Vagina (tissue), 2 donors: ENCODE measurements around the gene VPS4B. TPM values are rescaled to one million over a fixed set of nuclear protein-coding genes. Genes with fewer than 3 reads are reported as not detected.

Experiments
- DNase-seq, 2 donors: peaks; one replicate each; pipeline ENCODE4 v3.0.0-alpha.2; 2017; ENCODE audit errors: extremely low spot score in 2 of 2
- H3K27ac ChIP-seq: fragments of 200-600 bp; sonication (generic); one replicate; pipeline ENCODE4 v1.5.1; 2019
- H3K27me3 ChIP-seq: fragments of 200-600 bp; sonication (generic); one replicate; pipeline ENCODE4 v1.5.1; 2019
- H3K36me3 ChIP-seq, 2 donors: fragments of 200-600 bp; sonication (generic); one replicate each; pipeline ENCODE4 v1.5.1; 2017 to 2019
- H3K4me1 ChIP-seq: fragments of 200-600 bp; sonication (generic); one replicate; pipeline ENCODE4 v1.5.1; 2019
- H3K4me3 ChIP-seq, 2 donors: fragments of 200-600 bp; sonication (generic); 1 replicate in 1 of 2; 2 replicates in 1 of 2; pipeline ENCODE4 v1.5.1; 2016 to 2019
- H3K9me3 ChIP-seq: fragments of 200-600 bp; sonication (generic); one replicate; pipeline ENCODE4 v1.5.1; 2019
- POLR2A ChIP-seq, 2 donors: fragments of 450-650 bp; IDR thresholded peaks; one replicate each; pipeline ENCODE4 v1.6.1; 2017; ENCODE audit warnings: antibody characterized with exemption in 2 of 2, mild to moderate bottlenecking in 2 of 2, moderate library complexity in 2 of 2
- POLR2AphosphoS5 ChIP-seq, 2 donors: sonication (generic); formaldehyde crosslinking; IDR thresholded peaks; one replicate each; pipeline ENCODE4 v1.9.0; 2017; ENCODE audit warnings: antibody characterized with exemption in 2 of 2, mild to moderate bottlenecking in 2 of 2, low read depth in 1 of 2; ENCODE audit not compliant: insufficient read depth in 1 of 2
- intact Hi-C: fragments of 100-400 bp; cut with DNase I; formaldehyde crosslinking; loops from one replicate; pipeline ENCODE4 v1.15.1; 2023
- total RNA-seq: library from RNA; depleted of rRNA; stranded (reverse); fragments of >200 nt; gene quantifications from one replicate; pipeline ENCODE4 v1.2.3, GENCODE V29; 2016
- TF ChIP-seq, protein P1 (sequence below), 3 experiments: fragments of 450-650 bp in 2 of 3; fragments of 200-600 bp in 1 of 3; sonication (generic) in 1 of 3; IDR thresholded peaks; one replicate each; pipeline ENCODE4 v1.5.1; 2017 to 2019; ENCODE audit warnings: antibody characterized with exemption in 3 of 3, mild to moderate bottlenecking in 2 of 3, moderate library complexity in 2 of 3

The VPS4B gene
- total RNA-seq, 1 donor from 2014 or later: 30.7 TPM

DNA sequence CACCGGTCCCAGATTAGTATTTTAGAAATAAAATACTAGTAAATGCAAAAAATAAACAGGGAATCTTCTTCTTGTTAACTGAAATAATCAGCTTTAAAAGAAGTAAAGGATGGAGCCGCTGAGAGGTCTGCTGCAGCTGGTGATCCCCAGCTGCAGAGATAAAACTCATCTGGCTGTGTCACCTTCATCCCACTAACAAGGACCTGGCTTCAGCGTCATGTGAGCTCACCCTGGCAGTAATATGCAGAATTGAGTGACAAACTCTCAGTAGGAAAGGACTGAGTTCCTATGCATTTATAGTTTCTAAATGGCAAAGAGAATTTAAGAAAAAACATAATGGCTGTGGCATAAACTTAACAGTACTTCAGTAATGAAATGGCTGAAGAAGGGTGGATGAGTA lies 27.3 kb downstream of the VPS4B start:
- no peaks in the 10 kb centered on the region for H3K9me3 ChIP-seq
- H3K4me1 ChIP-seq: no peaks in the 10 kb centered on the region
- H3K4me3 ChIP-seq: no peak overlapping the region
- no peak overlapping the region for H3K27ac ChIP-seq
- H3K36me3 ChIP-seq: peaks cover 0 to 71% of the 10 kb centered on the region in 2 donors
- H3K27me3 ChIP-seq: no peaks in the 10 kb centered on the region
- intact Hi-C loops: no loop called here
- DNase-seq: no peak
- TF ChIP-seq POLR2AphosphoS5 (IDR thresholded peaks at IDR 0.05; ENCODE audit: insufficient read depth in 1 of 2, low read depth in 1 of 2) (no peak), POLR2A (IDR thresholded peaks at IDR 0.05) (no peak)

DNA sequence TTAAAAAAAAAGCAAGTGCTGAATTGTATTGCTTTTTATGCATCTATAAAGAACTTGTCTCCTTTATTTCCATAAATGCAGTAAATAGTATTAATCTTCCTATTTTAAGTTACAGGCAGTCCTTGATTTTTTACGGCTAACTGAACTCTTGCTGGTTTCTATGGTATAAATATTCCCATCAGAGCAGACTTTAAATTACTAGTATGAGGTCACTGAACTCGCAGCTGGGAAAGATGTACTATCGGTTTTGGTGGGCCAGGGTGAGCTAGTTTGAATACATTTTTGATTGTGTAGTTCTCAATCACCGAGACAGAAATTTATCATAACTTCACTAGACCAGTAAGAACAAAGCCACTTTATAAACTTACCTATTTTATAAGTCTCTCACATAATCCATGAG lies 34.4 kb downstream of the VPS4B start:
- peaks cover 0 to 21% of the 10 kb centered on the region in 2 donors for H3K36me3 ChIP-seq

DNA sequence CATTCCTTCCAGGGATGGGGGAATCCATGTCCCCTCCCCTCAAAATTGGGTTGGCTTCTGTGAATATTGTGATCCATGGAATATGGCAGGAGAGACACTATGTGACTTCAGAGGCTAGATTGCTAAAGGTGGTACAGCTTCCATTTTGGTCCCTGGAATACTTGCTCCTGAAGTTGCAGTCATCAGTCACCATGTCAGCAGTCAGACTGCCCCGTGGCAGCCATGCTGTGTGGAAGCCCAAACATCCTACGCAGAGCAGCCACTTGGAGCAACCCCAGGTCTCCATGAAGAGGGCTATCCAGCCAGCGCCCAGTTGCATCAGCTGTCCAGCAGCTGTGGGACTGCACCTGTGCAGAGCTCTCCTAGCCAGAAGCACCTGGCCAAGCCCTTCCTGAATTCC lies 39.4 kb downstream of the VPS4B start:
- no peak overlapping the region for H3K27ac ChIP-seq
- intact Hi-C loops: no loop called here
- no peak for DNase-seq
- TF ChIP-seq POLR2A (IDR thresholded peaks at IDR 0.05) (no peak), POLR2AphosphoS5 (IDR thresholded peaks at IDR 0.05; ENCODE audit: insufficient read depth in 1 of 2, low read depth in 1 of 2) (no peak)
- TF ChIP-seq, protein P1, sequence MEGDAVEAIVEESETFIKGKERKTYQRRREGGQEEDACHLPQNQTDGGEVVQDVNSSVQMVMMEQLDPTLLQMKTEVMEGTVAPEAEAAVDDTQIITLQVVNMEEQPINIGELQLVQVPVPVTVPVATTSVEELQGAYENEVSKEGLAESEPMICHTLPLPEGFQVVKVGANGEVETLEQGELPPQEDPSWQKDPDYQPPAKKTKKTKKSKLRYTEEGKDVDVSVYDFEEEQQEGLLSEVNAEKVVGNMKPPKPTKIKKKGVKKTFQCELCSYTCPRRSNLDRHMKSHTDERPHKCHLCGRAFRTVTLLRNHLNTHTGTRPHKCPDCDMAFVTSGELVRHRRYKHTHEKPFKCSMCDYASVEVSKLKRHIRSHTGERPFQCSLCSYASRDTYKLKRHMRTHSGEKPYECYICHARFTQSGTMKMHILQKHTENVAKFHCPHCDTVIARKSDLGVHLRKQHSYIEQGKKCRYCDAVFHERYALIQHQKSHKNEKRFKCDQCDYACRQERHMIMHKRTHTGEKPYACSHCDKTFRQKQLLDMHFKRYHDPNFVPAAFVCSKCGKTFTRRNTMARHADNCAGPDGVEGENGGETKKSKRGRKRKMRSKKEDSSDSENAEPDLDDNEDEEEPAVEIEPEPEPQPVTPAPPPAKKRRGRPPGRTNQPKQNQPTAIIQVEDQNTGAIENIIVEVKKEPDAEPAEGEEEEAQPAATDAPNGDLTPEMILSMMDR (IDR thresholded peaks at IDR 0.05): no peak
- no peaks in the 10 kb centered on the region for H3K4me1 ChIP-seq
- H3K9me3 ChIP-seq: no peaks in the 10 kb centered on the region
- no peaks in the 10 kb centered on the region for H3K36me3 ChIP-seq
- H3K4me3 ChIP-seq: no peak overlapping the region
- H3K27me3 ChIP-seq: no peaks in the 10 kb centered on the region

More for the DNA sequence above, 34.4 kb downstream of the VPS4B start:
- Histone ChIP-seq H3K4me3 (no peak overlapping the region), H3K27me3 (no peaks in the 10 kb centered on the region), H3K9me3 (no peaks in the 10 kb centered on the region), H3K27ac (no peak overlapping the region), H3K4me1 (no peaks in the 10 kb centered on the region)
- TF ChIP-seq, protein P1 (IDR thresholded peaks at IDR 0.05): no peak
- TF ChIP-seq POLR2A (IDR thresholded peaks at IDR 0.05) (no peak), POLR2AphosphoS5 (IDR thresholded peaks at IDR 0.05; ENCODE audit: insufficient read depth in 1 of 2, low read depth in 1 of 2) (no peak)
- no peak for DNase-seq
- intact Hi-C loops: no loop called here

DNA sequence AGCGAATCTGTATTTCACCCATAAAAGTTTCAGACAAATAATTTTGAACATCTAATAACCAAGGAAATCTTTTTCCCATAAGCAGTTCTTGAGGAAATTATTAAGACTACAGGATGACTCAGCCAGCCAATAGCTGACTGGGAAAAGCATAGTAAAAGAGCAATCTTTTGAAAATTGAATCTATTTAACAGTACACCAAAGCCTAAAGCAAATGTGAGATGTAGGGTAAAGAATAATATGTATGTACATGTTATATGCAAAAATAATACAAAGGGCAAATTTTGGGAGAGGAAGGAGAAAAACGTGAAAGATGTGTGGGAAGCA lies 42.7 kb downstream of the VPS4B start:
- H3K4me3 ChIP-seq: no peak overlapping the region
- intact Hi-C loops: no loop called here
- no peaks in the 10 kb centered on the region for H3K4me1 ChIP-seq
- peaks cover 4% of the 10 kb centered on the region for H3K9me3 ChIP-seq
- H3K36me3 ChIP-seq: no peaks in the 10 kb centered on the region
- DNase-seq: no peak
- no peaks in the 10 kb centered on the region for H3K27me3 ChIP-seq
- TF ChIP-seq POLR2AphosphoS5 (IDR thresholded peaks at IDR 0.05; ENCODE audit: insufficient read depth in 1 of 2, low read depth in 1 of 2) (no peak), POLR2A (IDR thresholded peaks at IDR 0.05) (no peak)
- TF ChIP-seq, protein P1 (IDR thresholded peaks at IDR 0.05): no peak
- no peak overlapping the region for H3K27ac ChIP-seq

DNA sequence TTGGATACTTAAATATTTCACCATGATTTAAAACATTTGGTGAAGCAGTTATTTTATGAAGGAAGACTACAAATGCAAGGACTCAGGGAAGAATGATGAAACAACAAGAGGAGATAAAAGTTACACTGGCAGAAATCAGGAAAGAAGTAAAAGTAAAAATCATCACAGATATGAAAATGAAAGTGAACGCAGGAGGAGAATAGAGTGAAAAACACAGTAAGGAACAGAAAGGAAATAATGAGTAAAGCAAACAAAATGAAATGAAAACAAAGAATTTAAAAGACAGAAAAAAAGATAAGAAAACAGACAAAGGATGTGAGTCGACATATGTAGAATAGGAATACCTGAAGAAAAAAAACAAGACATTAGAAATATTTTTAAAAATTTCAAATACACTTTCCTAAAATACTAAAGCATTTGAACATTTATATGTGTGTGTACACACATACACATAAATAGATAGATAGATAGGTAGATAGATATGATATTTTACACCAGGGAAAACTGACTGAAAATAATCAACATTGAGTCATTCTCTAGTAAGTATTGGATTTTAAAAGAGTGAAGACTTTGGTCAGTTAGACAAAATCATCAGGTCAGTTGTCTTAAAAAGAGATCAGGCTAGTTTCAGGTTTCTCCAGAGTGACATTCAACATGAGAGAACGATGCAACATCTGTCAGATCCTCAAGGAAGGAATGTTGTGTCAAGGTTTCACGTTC lies 43.2 kb downstream of the VPS4B start:
- TF ChIP-seq POLR2A (IDR thresholded peaks at IDR 0.05) (no peak), POLR2AphosphoS5 (IDR thresholded peaks at IDR 0.05; ENCODE audit: insufficient read depth in 1 of 2, low read depth in 1 of 2) (no peak)
- TF ChIP-seq, protein P1 (IDR thresholded peaks at IDR 0.05): no peak
- no peaks in the 10 kb centered on the region for H3K36me3 ChIP-seq
- intact Hi-C loops: no loop called here
- no peaks in the 10 kb centered on the region for H3K4me1 ChIP-seq
- no peak for DNase-seq
- H3K27me3 ChIP-seq: no peaks in the 10 kb centered on the region
- no peak overlapping the region for H3K4me3 ChIP-seq
- peaks cover 4% of the 10 kb centered on the region for H3K9me3 ChIP-seq
- H3K27ac ChIP-seq: no peak overlapping the region
